Uterus (tissue), 2 donors: Measurements from ENCODE around the gene RNF217.

Experiments used
- CTCF ChIP-seq, 4 experiments: fragments of 200-600 bp in 2 of 4; fragments of 450-650 bp in 2 of 4; sonication (generic) in 2 of 4; IDR thresholded peaks; one replicate each; pipeline ENCODE4 v1.5.1; 2016 to 2019; ENCODE audit warnings: antibody characterized with exemption in 4 of 4, mild to moderate bottlenecking in 2 of 4, moderate library complexity in 1 of 4
- POLR2A ChIP-seq, 2 donors: fragments of 450-650 bp; IDR thresholded peaks; one replicate each; pipeline ENCODE4 v1.6.1; 2016; ENCODE audit warnings: antibody characterized with exemption in 2 of 2, mild to moderate bottlenecking in 1 of 2, moderate library complexity in 1 of 2

GRCh38 chr6:124961777-124962638 is at the start of gene RNF217:
- TF ChIP-seq POLR2A (IDR thresholded peaks at IDR 0.05) (peak; percentile 48 to 57), CTCF (IDR thresholded peaks at IDR 0.05) (peak in 2 of 4 experiments; percentile 16 to 27)
